Astrocyte of the cerebellum (primary cell): ENCODE measurements around the gene TMEM212.
"Not testable (repeated sequence)": the region's sequence is repeated elsewhere in the genome, so short reads cannot be mapped to it uniquely, and the experiment has no call there.

Experiments
- DNase-seq: peaks from one replicate; pipeline ENCODE4 v3.0.0-alpha.2; 2011; ENCODE audit warnings: low read depth
- H3K4me3 ChIP-seq: 2 replicates; pipeline ENCODE4 v1.5.1; 2011; ENCODE audit warnings: mild to moderate bottlenecking, low read depth, low read length, moderate library complexity
- in situ Hi-C: cut with HindIII; loops from 2 replicates; pipeline ENCODE4 v1.10.0; 2017; ENCODE audit warnings: low sequenced_read_pairs
- TF ChIP-seq, protein P1 (sequence below): IDR thresholded peaks from 2 replicates; pipeline ENCODE4 v1.5.1; 2012; ENCODE audit warnings: low read length, low read depth, moderate library complexity, mild to moderate bottlenecking; ENCODE audit errors: missing control alignments

Gene TMEM212

DNA sequence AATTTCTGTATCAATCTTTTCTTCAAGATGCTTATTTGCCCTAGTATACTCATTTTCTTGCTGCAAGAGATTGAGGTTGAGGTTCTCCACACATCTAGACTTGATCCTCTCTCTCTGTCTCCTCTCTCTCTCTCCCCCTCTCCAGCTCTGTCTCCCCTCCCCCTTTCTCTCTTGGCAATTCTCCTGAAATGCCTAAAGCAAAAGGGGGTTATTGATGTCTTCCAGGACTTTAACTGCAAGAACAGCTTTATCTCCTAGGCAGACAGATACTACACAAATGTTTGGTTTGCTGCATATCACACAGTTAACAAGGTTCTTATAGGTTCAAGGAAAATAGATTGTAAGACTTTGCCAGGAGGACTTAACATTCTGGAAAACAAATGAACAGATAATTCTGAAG lies 52.1 kb downstream of the TMEM212 start:
- DNase-seq: no peak
- in situ Hi-C loops: no loop called here
- TF ChIP-seq, protein P1, sequence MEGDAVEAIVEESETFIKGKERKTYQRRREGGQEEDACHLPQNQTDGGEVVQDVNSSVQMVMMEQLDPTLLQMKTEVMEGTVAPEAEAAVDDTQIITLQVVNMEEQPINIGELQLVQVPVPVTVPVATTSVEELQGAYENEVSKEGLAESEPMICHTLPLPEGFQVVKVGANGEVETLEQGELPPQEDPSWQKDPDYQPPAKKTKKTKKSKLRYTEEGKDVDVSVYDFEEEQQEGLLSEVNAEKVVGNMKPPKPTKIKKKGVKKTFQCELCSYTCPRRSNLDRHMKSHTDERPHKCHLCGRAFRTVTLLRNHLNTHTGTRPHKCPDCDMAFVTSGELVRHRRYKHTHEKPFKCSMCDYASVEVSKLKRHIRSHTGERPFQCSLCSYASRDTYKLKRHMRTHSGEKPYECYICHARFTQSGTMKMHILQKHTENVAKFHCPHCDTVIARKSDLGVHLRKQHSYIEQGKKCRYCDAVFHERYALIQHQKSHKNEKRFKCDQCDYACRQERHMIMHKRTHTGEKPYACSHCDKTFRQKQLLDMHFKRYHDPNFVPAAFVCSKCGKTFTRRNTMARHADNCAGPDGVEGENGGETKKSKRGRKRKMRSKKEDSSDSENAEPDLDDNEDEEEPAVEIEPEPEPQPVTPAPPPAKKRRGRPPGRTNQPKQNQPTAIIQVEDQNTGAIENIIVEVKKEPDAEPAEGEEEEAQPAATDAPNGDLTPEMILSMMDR: no peak
- H3K4me3 ChIP-seq: no peak overlapping the region

DNA sequence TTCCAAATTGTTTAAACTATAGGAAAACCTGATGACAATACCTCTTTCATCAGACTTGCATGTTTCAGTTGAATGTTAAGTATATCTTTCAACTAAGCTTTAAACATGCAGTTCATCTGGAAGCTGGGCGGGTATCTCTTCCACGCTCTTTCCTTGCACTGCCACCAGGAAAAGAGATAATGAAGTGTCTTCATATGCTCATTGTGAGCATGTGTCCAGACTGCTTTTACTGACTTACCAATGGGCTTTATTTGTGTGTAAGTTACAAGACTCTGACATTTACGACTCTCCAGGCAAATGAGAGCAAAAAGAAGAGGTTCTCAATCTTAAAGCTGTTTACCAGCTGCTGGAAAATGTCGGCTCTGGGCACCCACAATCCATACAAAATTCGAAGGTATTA lies 52.8 kb downstream of the TMEM212 start:
- DNase-seq: no peak
- TF ChIP-seq, protein P1: no peak
- H3K4me3 ChIP-seq: no peak overlapping the region
- in situ Hi-C loops: no loop called here

- DNase-seq: no peak
- in situ Hi-C loops: no loop called here
- TF ChIP-seq, protein P1: no peak
- no peak overlapping the region for H3K4me3 ChIP-seq
Observed at GRCh38 chr3:171896316-171896715, 53.2 kb downstream of the TMEM212 start.

DNA sequence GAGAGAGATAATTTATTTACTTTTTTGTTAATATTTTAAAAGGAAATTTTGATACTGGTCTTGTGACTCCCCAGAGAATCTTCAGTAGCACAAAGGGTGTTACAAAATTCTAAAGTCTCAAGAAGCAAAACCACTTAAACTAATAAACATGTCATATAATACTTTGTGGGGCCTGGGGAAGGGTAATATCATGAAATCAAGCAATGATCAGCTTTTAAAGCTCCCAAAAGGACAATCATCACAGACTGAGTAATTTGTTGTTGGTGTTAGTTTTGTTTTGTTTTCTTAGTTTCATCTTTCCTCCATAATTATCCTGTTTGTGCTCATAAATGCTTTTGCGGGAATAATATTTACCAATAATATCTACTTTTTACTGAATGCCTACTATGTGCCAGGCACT lies 55.0 kb downstream of the TMEM212 start:
- DNase-seq: no peak
- TF ChIP-seq, protein P1: no peak
- no peak overlapping the region for H3K4me3 ChIP-seq
- in situ Hi-C loops: no loop called here

DNA sequence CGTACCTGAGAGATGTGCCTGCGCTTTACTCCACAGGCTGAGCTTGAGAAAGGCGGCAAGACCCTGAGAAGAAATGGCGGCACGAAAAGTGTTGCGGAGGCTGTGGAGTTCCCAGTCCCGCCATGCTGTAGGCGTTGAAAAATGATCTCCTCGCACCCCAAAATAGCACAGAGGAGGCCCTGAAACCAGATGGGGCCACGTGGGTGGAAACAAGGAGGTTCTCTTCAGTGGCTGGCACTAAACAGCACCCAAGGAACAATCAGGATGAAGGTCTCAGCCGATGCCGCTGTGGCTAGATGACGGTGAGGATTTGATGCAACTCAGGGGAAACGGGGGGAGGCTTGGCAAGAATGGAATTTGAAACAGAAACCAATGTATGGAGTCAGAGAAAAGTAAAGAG lies 57.3 kb downstream of the TMEM212 start:
- in situ Hi-C loops: no loop called here
- TF ChIP-seq, protein P1: no peak

GRCh38 chr3:171901615-171902312 lies 58.6 kb downstream of the TMEM212 start:
- TF ChIP-seq, protein P1: no peak
- in situ Hi-C loops: no loop called here
- no peak for DNase-seq
- no peak overlapping the region for H3K4me3 ChIP-seq

More for the DNA sequence above, 57.3 kb downstream of the TMEM212 start:
- DNase-seq: no peak
- H3K4me3 ChIP-seq: no peak overlapping the region

DNA sequence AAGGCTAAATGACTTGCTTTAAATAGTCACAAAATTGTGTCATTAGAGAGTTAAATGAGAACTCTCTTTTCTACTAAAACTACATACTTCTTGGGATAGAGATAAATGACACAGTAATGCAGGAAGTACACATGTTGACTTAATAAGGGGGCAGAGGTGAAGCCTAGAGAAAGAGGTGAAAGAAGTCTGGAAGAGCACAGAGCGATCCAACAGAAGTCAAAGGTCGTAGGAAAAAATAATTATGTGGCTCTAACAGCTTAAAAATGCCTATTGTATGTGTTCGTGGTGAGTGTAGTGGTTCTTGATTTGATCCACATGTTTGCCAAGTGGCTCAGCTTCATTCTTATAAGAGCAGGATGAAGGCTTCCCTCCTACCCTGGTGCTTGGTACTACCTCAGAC lies 61.7 kb downstream of the TMEM212 start:
- peak; percentile 1 for DNase-seq
- in situ Hi-C loops: no loop called here
- TF ChIP-seq, protein P1: no peak
- no peak overlapping the region for H3K4me3 ChIP-seq

- H3K4me3 ChIP-seq, DNase-seq, in situ Hi-C loops: not testable (repeated sequence)
Observed at GRCh38 chr3:171906503-171906902, 63.4 kb downstream of the TMEM212 start.
